Raji (cell line): ENCODE data around the gene NFKBIB.

ENCODE experiments used
- POLR2A ChIP-seq: IDR thresholded peaks from 2 replicates; pipeline ENCODE4 v1.6.1; 2011; ENCODE audit warnings: low read depth, low read length, control low read depth; ENCODE audit not compliant: insufficient read depth

Gene NFKBIB

GRCh38 chr19:38899447-38900201, at the start of gene NFKBIB, which contains the start of gene SIRT2:
Gene NFKBIB, plus strand, starts transcription at chr19:38899969. Its CDS starts 64 bp downstream, at chr19:38900033.
Gene SIRT2, minus strand, starts transcription at chr19:38899618. Its CDS starts 97 bp downstream, at chr19:38899521.
- TF ChIP-seq POLR2A, result peak; percentile 74

GRCh38 chr19:38850436-38850975, 49.3 kb upstream of the NFKBIB start:
- peak; percentile 80 for TF ChIP-seq POLR2A

- no peak for TF ChIP-seq POLR2A
These were observed 48.7 kb upstream of the NFKBIB start for GRCh38 chr19:38850976-38851621.

GRCh38 chr19:38851622-38852230, 48.0 kb upstream of the NFKBIB start:
- TF ChIP-seq POLR2A, result peak; percentile 86

- TF ChIP-seq POLR2A, result peak; percentile 77
These were observed 47.3 kb upstream of the NFKBIB start for GRCh38 chr19:38852231-38853044.

- TF ChIP-seq POLR2A, result no peak
These were observed 46.6 kb upstream of the NFKBIB start for GRCh38 chr19:38853214-38853613.

- TF ChIP-seq POLR2A, result no peak
These were observed 43.0 kb upstream of the NFKBIB start for GRCh38 chr19:38856813-38857212.

GRCh38 chr19:38861368-38861767, 38.4 kb upstream of the NFKBIB start:
- TF ChIP-seq POLR2A, result no peak

GRCh38 chr19:38862321-38863059, 37.3 kb upstream of the NFKBIB start:
- no peak for TF ChIP-seq POLR2A

GRCh38 chr19:38867171-38867780, 32.5 kb upstream of the NFKBIB start:
- TF ChIP-seq POLR2A, result no peak

- TF ChIP-seq POLR2A, result no peak
These were observed 31.2 kb upstream of the NFKBIB start for GRCh38 chr19:38868551-38868950.

GRCh38 chr19:38869160-38869835, 30.5 kb upstream of the NFKBIB start:
- no peak for TF ChIP-seq POLR2A
